K562 (cell line): ENCODE results near the gene FBXO15. TPM values are rescaled to one million over a fixed set of nuclear protein-coding genes. Genes with fewer than 3 reads are reported as not detected.

Experiments
- ATAC-seq: fragments of 200-7000 bp; cut with Tn5 transposase; 3 replicates; pipeline ENCODE4 v1.9.1; 2020; ENCODE audit warnings: moderate library complexity
- BruUV-seq: library from RNA; stranded (reverse); fragments of 400-500 nt; replicated peaks from 2 replicates; lab custom pipeline; 2021; lab: Mats Ljungman, UMichigan
- CTCF ChIA-PET: fragments of 300-600 bp; formaldehyde crosslinking; extraction: SDS; loops from one replicate; lab custom pipeline; 2021; ENCODE audit warnings: low intra/inter-chr PET ratio; lab: Yijun Ruan, JAX
- POLR2A ChIA-PET: fragments of 300-600, 350-650 bp; sonication (Branson Sonifier 250); formaldehyde crosslinking; extraction: SDS; loops from one replicate; lab custom pipeline; 2021; ENCODE audit warnings: antibody characterized with exemption, inconsistent platforms; lab: Yijun Ruan, JAX
- DNase-seq, 4 experiments: peaks; one replicate each; pipeline versions ENCODE4 v3.0.0 to v3.0.0-alpha.2; 2011 to 2018; ENCODE audit warnings: low spot score in 3 of 4, mixed read lengths in 3 of 4; ENCODE audit errors: extremely low read depth in 1 of 4
- FAIRE-seq: peaks from 2 replicates; lab custom pipeline; 2011; peaks lifted over from hg19 to GRCh38; lab: Jason Lieb, UNC
- H2AFZ ChIP-seq: 2 replicates; pipeline ENCODE4 v1.6.0; 2011; ENCODE audit warnings: low read depth, low read length, control low read depth, inconsistent platforms
- H3K27ac ChIP-seq: fragments of 200-600 bp; 3 replicates; pipeline ENCODE4 v1.8.0; 2011; ENCODE audit warnings: low read depth, mild to moderate bottlenecking, control low read depth, inconsistent platforms, low read length, moderate library complexity, mixed read lengths; ENCODE audit errors: extremely low read depth
- H3K27me3 ChIP-seq, 2 experiments: fragments of 300-600 bp in 1 of 2; 2 replicates in 1 of 2; 3 replicates in 1 of 2; pipeline versions ENCODE4 v1.6.0 to v1.8.0; 2011; ENCODE audit warnings: inconsistent platforms in 2 of 2, low read length in 2 of 2, mild to moderate bottlenecking in 1 of 2, mixed read lengths in 1 of 2, moderate library complexity in 1 of 2; ENCODE audit not compliant: control insufficient read depth in 2 of 2, insufficient read depth in 2 of 2
- H3K36me3 ChIP-seq: fragments of 300-600 bp; 3 replicates; pipeline ENCODE4 v1.8.0; 2011; ENCODE audit warnings: mild to moderate bottlenecking, low read length, inconsistent platforms; ENCODE audit not compliant: control insufficient read depth, insufficient read depth
- H3K4me1 ChIP-seq, 2 experiments: fragments of 200-600 bp in 1 of 2; replicated peaks in 1 of 2; 2 replicates in 1 of 2; 3 replicates in 1 of 2; pipeline versions ENCODE4 v1.5.1 to v1.8.0; 2011; ENCODE audit warnings: inconsistent platforms in 2 of 2, low read length in 2 of 2, mild to moderate bottlenecking in 1 of 2, mixed read lengths in 1 of 2, moderate library complexity in 1 of 2; ENCODE audit not compliant: control insufficient read depth in 2 of 2, insufficient read depth in 2 of 2
- H3K4me2 ChIP-seq: 2 replicates; pipeline ENCODE4 v1.6.1; 2011; ENCODE audit warnings: low read length, control low read depth, inconsistent platforms, mixed read lengths; ENCODE audit not compliant: insufficient read depth
- H3K4me3 ChIP-seq: fragments of 200-600 bp; sonication (generic), shearing (Covaris generic); 2 replicates; pipeline ENCODE4 v1.5.1; 2016; ENCODE audit warnings: control low read depth, inconsistent platforms
- H3K79me2 ChIP-seq: fragments of 200-600 bp; 3 replicates; pipeline ENCODE4 v1.8.0; 2011; ENCODE audit warnings: low read length, inconsistent platforms; ENCODE audit not compliant: control insufficient read depth, insufficient read depth
- H3K9ac ChIP-seq, 2 experiments: 2 replicates each; pipeline versions ENCODE4 v1.6.0 to v1.6.1; 2011; ENCODE audit warnings: low read depth in 2 of 2, low read length in 2 of 2, control low read depth in 1 of 2, inconsistent platforms in 1 of 2, mild to moderate bottlenecking in 1 of 2, mixed read lengths in 1 of 2; ENCODE audit not compliant: insufficient read depth in 1 of 2
- H3K9me1 ChIP-seq: one replicate; pipeline ENCODE4 v1.6.0; 2011; ENCODE audit warnings: inconsistent platforms, mild to moderate bottlenecking, low read length, moderate library complexity; ENCODE audit not compliant: control insufficient read depth, insufficient read depth
- H3K9me3 ChIP-seq: replicated peaks from 2 replicates; pipeline ENCODE4 v1.5.1; 2011; ENCODE audit warnings: low read depth, low read length, inconsistent platforms; ENCODE audit not compliant: control insufficient read depth, insufficient read depth
- H4K20me1 ChIP-seq: replicated peaks from 2 replicates; pipeline ENCODE4 v1.6.1; 2011; ENCODE audit warnings: low read length, inconsistent platforms, mixed read lengths; ENCODE audit not compliant: control insufficient read depth, insufficient read depth
- CBFA2T3 ChIP-seq: fragments of 450-650 bp; IDR thresholded peaks from 2 replicates; pipeline ENCODE4 v1.6.1; 2017
- CBX3 ChIP-seq, 2 experiments: IDR thresholded peaks; 1 replicate in 1 of 2; 2 replicates in 1 of 2; pipeline ENCODE4 v1.6.1; 2012; ENCODE audit warnings: inconsistent platforms in 2 of 2, low read length in 2 of 2, borderline replicate concordance in 1 of 2, control low read depth in 1 of 2
- DDX20 ChIP-seq: fragments of 450-650 bp; IDR thresholded peaks from 2 replicates; pipeline ENCODE4 v1.6.1; 2016; ENCODE audit warnings: missing genetic modification characterization, low read depth, mild to moderate bottlenecking, missing compliant biosample characterization, moderate library complexity
- PHF20 ChIP-seq: fragments of 450-650 bp; IDR thresholded peaks from 2 replicates; pipeline ENCODE4 v1.6.1; 2018; ENCODE audit not compliant: partially characterized antibody
- ZC3H4 ChIP-seq: sonication (generic); formaldehyde crosslinking; IDR thresholded peaks from 2 replicates; pipeline ENCODE4 v1.9.0; 2021; ENCODE audit warnings: missing genetic modification reagents, borderline replicate concordance
- ZNF217 ChIP-seq: sonication (generic); formaldehyde crosslinking; IDR thresholded peaks from 2 replicates; pipeline ENCODE4 v1.8.0; 2022; ENCODE audit warnings: mild to moderate bottlenecking, missing genetic modification reagents
- WGBS: fragments of 100-300 bp; shearing (Covaris generic); methylation state at CpG from one replicate; pipeline ENCODE4 v1.1.6; 2016; ENCODE audit warnings: low coverage, mixed read lengths; ENCODE audit not compliant: insufficient coverage; ENCODE audit errors: missing lambda C conversion rate; 5-methylcytosine and 5-hydroxymethylcytosine counted together
- in situ Hi-C: fragments of 300-500 bp; cut with MboI; formaldehyde crosslinking; loops from 4 replicates; pipeline ENCODE4 v1.15.0; 2018; ENCODE audit warnings: inconsistent platforms, mixed read lengths
- intact Hi-C: fragments of 100-400 bp; cut with micrococcal nuclease; formaldehyde crosslinking; loops from 2 replicates; pipeline ENCODE4 v1.14.2; 2022
- polyA plus RNA-seq, 8 experiments: library from polyadenylated mRNA; depleted of rRNA in 4 of 8; stranded (reverse) in 5 of 8; unstranded in 3 of 8; fragments of >200 nt; fragmentation: Nextera tagmentation in 2 of 8; fragmentation: Illumina TruSeq in 1 of 8; extraction: Ambion mirVana in 2 of 8; extraction: Trizol in 1 of 8; gene quantifications; 2 replicates each; pipeline versions ENCODE4 v1.2.1 to v1.2.3, GENCODE V29; 2011 to 2014; ENCODE audit warnings: inconsistent platforms in 1 of 8, missing spikeins in 1 of 8
- total RNA-seq, 7 experiments: library from RNA; depleted of rRNA in 6 of 7; stranded (reverse); fragments of >200 nt in 6 of 7; fragmentation: Illumina TruSeq in 2 of 7; extraction: Trizol in 2 of 7; gene quantifications; 2 replicates each; pipeline versions ENCODE4 v1.2.1 to v1.2.3, GENCODE V29; 2011 to 2021; ENCODE audit warnings: low replicate concordance in 1 of 7
- TF ChIP-seq, protein P1 (sequence below): sonication (generic); formaldehyde crosslinking; IDR thresholded peaks from 2 replicates; pipeline ENCODE4 v1.9.0; 2022; ENCODE audit warnings: mild to moderate bottlenecking, missing genetic modification reagents

The FBXO15 gene
- total and polyA plus RNA-seq, 9 of the 15 experiments (the other 6 are each of a cell fraction or from before 2014, with no cell fraction given) = 0.07 to 0.43 (median 0.27) TPM; not detected in 1

- H3K27me3 ChIP-seq = no peaks in the 10 kb centered on the region
- no peak overlapping the region for H3K4me3 ChIP-seq
- no peak overlapping the region for H2AFZ ChIP-seq
- 97% methylated on average over 6 of the region's 6 CpGs for WGBS
- TF ChIP-seq CBFA2T3 (no peak), CBX3 (IDR thresholded peaks at IDR 0.05; ENCODE audit: borderline replicate concordance in 1 of 2, low read length in 2 of 2) (no peak), ZNF217 (CRISPR knock-in tag) (no peak), PHF20 (no peak), DDX20 (tag) (no peak), ZC3H4 (CRISPR knock-in tag) (no peak)
- TF ChIP-seq, protein P1, sequence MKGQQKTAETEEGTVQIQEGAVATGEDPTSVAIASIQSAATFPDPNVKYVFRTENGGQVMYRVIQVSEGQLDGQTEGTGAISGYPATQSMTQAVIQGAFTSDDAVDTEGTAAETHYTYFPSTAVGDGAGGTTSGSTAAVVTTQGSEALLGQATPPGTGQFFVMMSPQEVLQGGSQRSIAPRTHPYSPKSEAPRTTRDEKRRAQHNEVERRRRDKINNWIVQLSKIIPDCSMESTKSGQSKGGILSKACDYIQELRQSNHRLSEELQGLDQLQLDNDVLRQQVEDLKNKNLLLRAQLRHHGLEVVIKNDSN (CRISPR knock-in tag) = no peak
- peaks cover 3% of the 10 kb centered on the region for H3K9me1 ChIP-seq
- DNase-seq = no peak
- in situ Hi-C loops (no loop called here), intact Hi-C loops (no loop called here)
- POLR2A ChIA-PET = interaction anchor here (0.6 to 1.3 kb wide), 2 partner anchors 12 to 17 kb away, joined by 3 to 6 read pairs; no protein-coding TSS in a partner anchor
- peaks cover 57% of the 10 kb centered on the region for H3K79me2 ChIP-seq
- CTCF ChIA-PET = no interaction called here
- no peak overlapping the region for H3K4me2 ChIP-seq
- no TSS peak for BruUV-seq
- H3K9ac ChIP-seq = no peak overlapping the region
- ATAC-seq = no peak
- no peaks in the 10 kb centered on the region for H3K9me3 ChIP-seq
- H3K4me1 ChIP-seq = peaks cover 2 to 7% of the 10 kb centered on the region in 2 experiments; a peak in 3 of 5 replicates
- H4K20me1 ChIP-seq = no peaks in the 10 kb centered on the region; the same call in 1 of the 2 replicates
- peaks cover 73% of the 10 kb centered on the region for H3K36me3 ChIP-seq
- H3K27ac ChIP-seq = no peak overlapping the region
- no peak for FAIRE-seq
Observed at GRCh38 chr18:74152270-74152669, 4.6 kb upstream of the FBXO15 start.
